Caco-2 (cell line): ENCODE data around the gene DHRS13. TPM values are rescaled to one million over a fixed set of nuclear protein-coding genes. Genes with fewer than 3 reads are reported as not detected.

Experiments
- BruUV-seq: library from RNA; stranded (reverse); fragments of 400-500 nt; replicated peaks from 2 replicates; lab custom pipeline; 2021; lab: Mats Ljungman, UMichigan
- CTCF ChIA-PET: fragments of 300-600 bp; sonication (Branson Sonifier 250); formaldehyde crosslinking; loops from one replicate; lab custom pipeline; 2022; ENCODE audit warnings: antibody characterized with exemption; lab: Charles Lee
- POLR2A ChIA-PET: fragments of 300-600 bp; sonication (Branson Sonifier 250); formaldehyde crosslinking; loops from one replicate; lab custom pipeline; 2022; ENCODE audit warnings: antibody characterized with exemption; lab: Charles Lee
- DNase-seq, 2 experiments: peaks; one replicate each; pipeline versions ENCODE4 v3.0.0 to v3.0.0-alpha.2; 2020 to 2022
- H3K27me3 ChIP-seq: replicated peaks from 2 replicates; pipeline ENCODE4 v1.6.0; 2011; ENCODE audit warnings: low read length; ENCODE audit not compliant: control insufficient read depth, insufficient read depth
- H3K36me3 ChIP-seq: 2 replicates; pipeline ENCODE4 v1.5.1; 2011; ENCODE audit warnings: low read length; ENCODE audit not compliant: control insufficient read depth, insufficient read depth
- H3K4me1 ChIP-seq: fragments of 250-450 bp; sonication (Bioruptor Pico); 2 replicates; pipeline ENCODE4 v1.5.1; 2020; ENCODE audit warnings: mild to moderate bottlenecking
- H3K4me3 ChIP-seq: 2 replicates; pipeline ENCODE4 v1.5.1; 2011; ENCODE audit warnings: low read depth, mild to moderate bottlenecking, control low read depth, low read length
- H3K9me3 ChIP-seq: fragments of 250-450 bp; sonication (Bioruptor Pico); 2 replicates; pipeline ENCODE4 v1.5.1; 2020; ENCODE audit warnings: mild to moderate bottlenecking, moderate library complexity
- H3K27ac Mint-ChIP-seq: one replicate; pipeline ENCODE4 v1.8.0; 2022; ENCODE audit warnings: mixed read lengths; ENCODE audit not compliant: unreplicated experiment
- H3K27me3 Mint-ChIP-seq: one replicate; pipeline ENCODE4 v1.8.0; 2022; ENCODE audit warnings: mixed read lengths; ENCODE audit not compliant: insufficient read depth, unreplicated experiment
- H3K36me3 Mint-ChIP-seq: one replicate; pipeline ENCODE4 v1.8.0; 2022; ENCODE audit warnings: mild to moderate bottlenecking, mixed read lengths; ENCODE audit not compliant: insufficient read depth, unreplicated experiment
- H3K4me1 Mint-ChIP-seq: one replicate; pipeline ENCODE4 v1.8.0; 2022; ENCODE audit warnings: low read depth, mixed read lengths; ENCODE audit not compliant: unreplicated experiment
- H3K4me3 Mint-ChIP-seq: one replicate; pipeline ENCODE4 v1.8.0; 2022; ENCODE audit warnings: mild to moderate bottlenecking, moderate library complexity, mixed read lengths; ENCODE audit not compliant: unreplicated experiment
- H3K9me3 Mint-ChIP-seq: one replicate; pipeline ENCODE4 v1.8.0; 2022; ENCODE audit warnings: mixed read lengths; ENCODE audit not compliant: unreplicated experiment
- CTCF ChIP-seq, 2 experiments: fragments of 200-600 bp in 1 of 2; IDR thresholded peaks; 1 replicate in 1 of 2; 2 replicates in 1 of 2; pipeline versions ENCODE4 v1.5.1 to v1.8.0; 2011 to 2022; ENCODE audit warnings: antibody characterized with exemption in 1 of 2, control low read depth in 1 of 2, inconsistent platforms in 1 of 2, low read depth in 1 of 2, low read length in 1 of 2, mild to moderate bottlenecking in 1 of 2, moderate library complexity in 1 of 2; ENCODE audit not compliant: insufficient read depth in 1 of 2, severe bottlenecking in 1 of 2, unreplicated experiment in 1 of 2
- intact Hi-C: fragments of 100-400 bp; cut with micrococcal nuclease; formaldehyde crosslinking; loops from one replicate; pipeline ENCODE4 v1.10.0; 2022; ENCODE audit not compliant: unreplicated experiment
- total RNA-seq: library from RNA; stranded (reverse); gene quantifications from 2 replicates; pipeline ENCODE4 v1.2.3, GENCODE V29; 2022

The DHRS13 gene
- total RNA-seq, 1 experiment from 2014 or later = 38.0 TPM

DNA sequence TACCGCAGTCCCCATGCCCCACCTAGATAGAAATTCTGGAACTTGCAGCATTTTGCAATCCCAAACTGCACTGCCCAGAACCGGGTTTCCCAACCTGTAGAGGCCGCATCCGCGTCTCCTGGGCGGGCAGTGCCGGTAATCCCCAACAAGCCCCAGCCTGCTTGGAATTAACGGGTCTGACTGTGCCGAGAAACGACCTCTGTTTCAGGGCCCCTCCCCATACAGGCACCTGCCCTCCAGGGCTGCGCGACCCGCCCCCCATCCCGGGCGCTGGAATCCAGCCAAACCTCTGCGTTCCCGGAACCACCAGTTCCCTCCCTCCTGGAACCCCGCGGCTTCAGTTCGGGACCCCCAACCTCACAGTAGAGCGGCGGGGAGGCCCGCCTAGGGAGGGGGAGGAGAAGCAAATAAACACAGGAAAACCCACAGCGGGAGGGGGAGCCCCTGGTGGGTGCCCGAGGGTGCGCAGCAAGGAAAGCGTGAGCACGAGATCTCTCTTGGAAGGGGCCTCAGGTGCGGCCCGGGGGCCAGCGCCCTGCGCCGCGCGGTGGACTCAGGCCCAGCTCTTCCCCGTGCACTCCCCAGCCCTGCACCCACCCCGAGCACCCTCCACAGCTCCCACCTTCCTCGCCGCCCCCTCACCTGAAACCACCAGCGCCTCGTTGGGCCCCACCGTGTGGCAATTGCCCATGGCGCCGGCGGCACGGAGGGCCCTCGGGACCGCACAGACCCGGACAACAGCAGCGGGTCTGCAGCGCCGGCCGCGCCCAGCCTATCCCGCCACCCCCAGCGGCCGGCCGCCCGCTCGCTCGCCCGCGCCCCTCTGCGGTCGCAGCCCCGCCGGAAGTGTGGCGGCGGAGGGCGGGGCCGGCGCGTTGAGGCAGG, 5.8 kb downstream of the DHRS13 start, which contains the start of gene FLOT2:
Gene FLOT2, minus strand, starts transcription at position 850 of the 885 bp plus-strand sequence. Its CDS starts 159 bp downstream, at position 691.
- Mint-ChIP-seq H3K27ac (peak within 1 kb of the TSS; percentile 80), H3K4me1 (peaks cover 14% of the 10 kb centered on the region), H3K27me3 (no peaks in the 10 kb centered on the region), H3K36me3 (peaks cover 41% of the 10 kb centered on the region), H3K9me3 (no peaks in the 10 kb centered on the region), H3K4me3 (peak within 1 kb of the TSS; percentile 89)
- Histone ChIP-seq H3K4me1 (peaks cover 23% of the 10 kb centered on the region), H3K27me3 (no peaks in the 10 kb centered on the region), H3K36me3 (no peaks in the 10 kb centered on the region; the same call in 1 of the 2 replicates), H3K4me3 (peak within 1 kb of the TSS; percentile 86), H3K9me3 (no peaks in the 10 kb centered on the region)
- TF ChIP-seq CTCF (IDR thresholded peaks at IDR 0.05; ENCODE audit: insufficient read depth in 1 of 2, low read depth in 1 of 2, low read length in 1 of 2, severe bottlenecking in 1 of 2, unreplicated experiment in 1 of 2) = peak; percentile 40 to 49
- DNase-seq = peak; percentile 87
- intact Hi-C loops = loop anchor here (1.0 kb wide), 2 partner anchors 134 to 170 kb away; no protein-coding TSS in a partner anchor
- POLR2A ChIA-PET = interaction anchor here (1.2 to 1.8 kb wide), 3 partner anchors 54 to 169 kb away, joined by 3 to 6 read pairs (median 3); partner anchors contain the start of gene PHF12
- CTCF ChIA-PET = interaction anchor here (0.7 to 2.3 kb wide), 5 partner anchors 11 to 170 kb away, joined by 3 to 14 read pairs (median 3); no protein-coding TSS in a partner anchor
- TSS peak; percentile 28 for BruUV-seq

DNA sequence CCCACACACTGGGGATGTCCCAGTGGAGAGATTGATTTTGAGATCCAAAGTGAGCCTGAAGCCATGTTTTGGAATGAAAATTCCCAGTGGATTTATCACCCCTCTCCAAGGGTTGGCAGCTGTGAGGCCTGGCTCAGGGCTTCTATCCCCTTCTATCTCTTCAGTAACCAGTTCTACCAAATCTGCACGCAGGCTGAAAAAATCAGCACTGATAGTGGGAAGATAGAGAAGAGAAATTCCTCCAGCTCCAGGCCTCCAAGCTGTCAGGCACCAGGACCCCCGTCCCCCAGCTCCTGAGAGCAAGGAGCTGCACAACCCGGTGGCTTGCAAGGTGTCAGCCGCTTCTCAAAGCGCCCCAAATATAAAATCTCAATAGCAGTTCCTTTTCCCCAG, 6.4 kb downstream of the DHRS13 start:
- Histone ChIP-seq H3K4me3 (peak overlapping the region; percentile 86), H3K4me1 (peaks cover 18% of the 10 kb centered on the region), H3K36me3 (no peaks in the 10 kb centered on the region; the same call in 1 of the 2 replicates), H3K27me3 (no peaks in the 10 kb centered on the region), H3K9me3 (no peaks in the 10 kb centered on the region)
- CTCF ChIA-PET = interaction anchor here (0.9 to 1.2 kb wide), 3 partner anchors 133 to 169 kb away, joined by 3 to 4 read pairs (median 3); no protein-coding TSS in a partner anchor
- no peaks in the 10 kb centered on the region for H3K9me3 Mint-ChIP-seq
- H3K4me1 Mint-ChIP-seq = peaks cover 10% of the 10 kb centered on the region
- POLR2A ChIA-PET = interaction anchor here (1.8 kb wide), 1 partner anchor 55 kb away, joined by 6 read pairs; the partner anchor contains the start of gene PHF12
- DNase-seq = no peak
- H3K4me3 Mint-ChIP-seq = peak overlapping the region; percentile 89
- no peaks in the 10 kb centered on the region for H3K27me3 Mint-ChIP-seq
- intact Hi-C loops = no loop called here
- H3K36me3 Mint-ChIP-seq = peaks cover 46% of the 10 kb centered on the region
- no TSS peak for BruUV-seq
- TF ChIP-seq CTCF (IDR thresholded peaks at IDR 0.05; ENCODE audit: insufficient read depth in 1 of 2, low read depth in 1 of 2, low read length in 1 of 2, severe bottlenecking in 1 of 2, unreplicated experiment in 1 of 2) = no peak
- H3K27ac Mint-ChIP-seq = peak overlapping the region; percentile 80
